Mesothelial cell of epicardium (in vitro differentiated cells): ENCODE measurements around the gene GNB3. TPM values are rescaled to one million over a fixed set of nuclear protein-coding genes. Genes with fewer than 3 reads are reported as not detected.

ENCODE experiments used
- DNase-seq, 2 experiments: peaks; one replicate each; pipeline ENCODE4 v3.0.0; 2021; ENCODE audit warnings: low spot score in 2 of 2; ENCODE audit not compliant: unreplicated experiment in 2 of 2
- H3K27ac Mint-ChIP-seq: 2 replicates; pipeline ENCODE4 v1.8.0; 2021; ENCODE audit warnings: mixed read lengths
- H3K27me3 Mint-ChIP-seq: 2 replicates; pipeline ENCODE4 v1.8.0; 2021; ENCODE audit warnings: low read depth, mixed read lengths
- H3K36me3 Mint-ChIP-seq: 2 replicates; pipeline ENCODE4 v1.8.0; 2021; ENCODE audit warnings: mixed read lengths
- H3K4me1 Mint-ChIP-seq: 2 replicates; pipeline ENCODE4 v1.8.0; 2021; ENCODE audit warnings: mixed read lengths
- H3K4me3 Mint-ChIP-seq: 2 replicates; pipeline ENCODE4 v1.8.0; 2021; ENCODE audit warnings: mild to moderate bottlenecking, moderate library complexity, mixed read lengths
- H3K9me3 Mint-ChIP-seq: 2 replicates; pipeline ENCODE4 v1.8.0; 2021; ENCODE audit warnings: mixed read lengths
- total RNA-seq: library from RNA; stranded (reverse); gene quantifications from 3 replicates; pipeline ENCODE4 v1.2.1, GENCODE V29; 2021
- TF ChIP-seq, protein P1 (sequence below): fragments of 200-600 bp; sonication (generic); IDR thresholded peaks from one replicate; pipeline ENCODE4 v1.5.0; 2021; ENCODE audit warnings: antibody characterized with exemption; ENCODE audit not compliant: unreplicated experiment

Gene GNB3
- total RNA-seq, 1 donor from 2014 or later: 24.3 TPM

DNA sequence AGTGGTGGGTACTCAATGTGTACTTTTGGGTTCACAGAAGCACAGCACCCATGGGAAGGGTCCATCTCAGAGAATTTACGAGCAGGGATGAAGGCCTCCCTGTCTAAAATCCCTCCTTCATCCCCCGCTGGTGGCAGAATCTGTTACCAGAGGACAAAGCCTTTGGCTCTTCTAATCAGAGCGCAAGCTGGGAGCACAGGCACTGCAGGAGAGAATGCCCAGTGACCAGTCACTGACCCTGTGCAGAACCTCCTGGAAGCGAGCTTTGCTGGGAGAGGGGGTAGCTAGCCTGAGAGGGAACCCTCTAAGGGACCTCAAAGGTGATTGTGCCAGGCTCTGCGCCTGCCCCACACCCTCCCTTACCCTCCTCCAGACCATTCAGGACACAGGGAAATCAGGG is 20.6 kb upstream of the GNB3 start:
- no peak for DNase-seq
- no peaks in the 10 kb centered on the region for H3K36me3 Mint-ChIP-seq
- peaks cover 9% of the 10 kb centered on the region for H3K27me3 Mint-ChIP-seq
- TF ChIP-seq, protein P1, sequence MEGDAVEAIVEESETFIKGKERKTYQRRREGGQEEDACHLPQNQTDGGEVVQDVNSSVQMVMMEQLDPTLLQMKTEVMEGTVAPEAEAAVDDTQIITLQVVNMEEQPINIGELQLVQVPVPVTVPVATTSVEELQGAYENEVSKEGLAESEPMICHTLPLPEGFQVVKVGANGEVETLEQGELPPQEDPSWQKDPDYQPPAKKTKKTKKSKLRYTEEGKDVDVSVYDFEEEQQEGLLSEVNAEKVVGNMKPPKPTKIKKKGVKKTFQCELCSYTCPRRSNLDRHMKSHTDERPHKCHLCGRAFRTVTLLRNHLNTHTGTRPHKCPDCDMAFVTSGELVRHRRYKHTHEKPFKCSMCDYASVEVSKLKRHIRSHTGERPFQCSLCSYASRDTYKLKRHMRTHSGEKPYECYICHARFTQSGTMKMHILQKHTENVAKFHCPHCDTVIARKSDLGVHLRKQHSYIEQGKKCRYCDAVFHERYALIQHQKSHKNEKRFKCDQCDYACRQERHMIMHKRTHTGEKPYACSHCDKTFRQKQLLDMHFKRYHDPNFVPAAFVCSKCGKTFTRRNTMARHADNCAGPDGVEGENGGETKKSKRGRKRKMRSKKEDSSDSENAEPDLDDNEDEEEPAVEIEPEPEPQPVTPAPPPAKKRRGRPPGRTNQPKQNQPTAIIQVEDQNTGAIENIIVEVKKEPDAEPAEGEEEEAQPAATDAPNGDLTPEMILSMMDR: no peak
- H3K27ac Mint-ChIP-seq: no peak overlapping the region
- H3K4me3 Mint-ChIP-seq: no peak overlapping the region
- H3K4me1 Mint-ChIP-seq: peaks cover 51% of the 10 kb centered on the region
- no peaks in the 10 kb centered on the region for H3K9me3 Mint-ChIP-seq

DNA sequence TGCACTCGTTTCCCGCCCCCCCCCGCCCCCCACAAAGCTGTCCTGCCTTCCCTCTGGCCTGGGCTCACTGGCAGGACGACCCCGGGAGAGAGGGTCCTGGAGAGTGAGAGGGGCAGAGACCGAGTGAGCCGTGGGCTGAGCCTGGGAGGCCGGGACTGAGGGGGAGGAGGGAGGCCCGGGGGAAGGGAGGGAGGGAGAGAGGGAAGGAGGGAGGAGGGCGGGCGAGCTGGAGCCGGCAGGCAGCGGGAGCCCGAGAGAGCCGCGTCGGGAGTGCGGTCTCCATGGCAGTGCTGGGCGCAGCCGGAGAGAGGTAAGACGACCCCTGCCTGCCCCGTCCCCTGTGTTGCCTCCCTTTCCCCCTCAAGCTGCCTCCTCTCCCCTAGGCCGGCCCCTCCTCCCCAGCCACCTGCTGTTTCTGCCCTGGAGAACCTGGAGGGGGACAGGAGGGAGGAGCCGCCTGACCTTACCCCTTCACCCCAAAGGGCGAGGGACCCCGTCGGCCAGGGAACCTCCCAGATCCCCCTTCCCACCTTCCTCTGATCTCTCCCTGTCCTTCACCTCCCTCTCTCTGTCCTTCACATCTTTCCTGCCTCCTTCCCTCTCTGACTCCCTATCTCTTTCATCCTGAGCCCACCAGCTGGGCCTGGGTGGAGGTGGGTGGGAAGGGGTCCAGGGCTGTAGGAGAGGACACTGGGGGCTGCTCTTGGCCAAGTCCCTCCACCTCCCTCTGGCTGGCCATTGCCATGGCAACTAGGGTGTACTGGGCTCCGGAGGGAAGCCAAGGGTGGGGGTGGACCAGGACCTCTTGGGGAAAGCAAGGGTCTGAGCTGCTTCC is 18.9 kb upstream of the GNB3 start, which contains the start of gene GPR162:
TSS of gene GPR162 (plus strand) at position 231 of the 835 bp plus-strand sequence. CDS start 2,078 bp downstream, outside the sequence.
- Mint-ChIP-seq H3K4me3 (peak within 1 kb of the TSS; percentile 75), H3K4me1 (peaks cover 54% of the 10 kb centered on the region), H3K9me3 (no peaks in the 10 kb centered on the region), H3K27me3 (peaks cover 14% of the 10 kb centered on the region), H3K27ac (peak within 1 kb of the TSS; percentile 89), H3K36me3 (no peaks in the 10 kb centered on the region)
- peak in 1 of 2 experiments; percentile 59 for DNase-seq
- TF ChIP-seq, protein P1: no peak

DNA sequence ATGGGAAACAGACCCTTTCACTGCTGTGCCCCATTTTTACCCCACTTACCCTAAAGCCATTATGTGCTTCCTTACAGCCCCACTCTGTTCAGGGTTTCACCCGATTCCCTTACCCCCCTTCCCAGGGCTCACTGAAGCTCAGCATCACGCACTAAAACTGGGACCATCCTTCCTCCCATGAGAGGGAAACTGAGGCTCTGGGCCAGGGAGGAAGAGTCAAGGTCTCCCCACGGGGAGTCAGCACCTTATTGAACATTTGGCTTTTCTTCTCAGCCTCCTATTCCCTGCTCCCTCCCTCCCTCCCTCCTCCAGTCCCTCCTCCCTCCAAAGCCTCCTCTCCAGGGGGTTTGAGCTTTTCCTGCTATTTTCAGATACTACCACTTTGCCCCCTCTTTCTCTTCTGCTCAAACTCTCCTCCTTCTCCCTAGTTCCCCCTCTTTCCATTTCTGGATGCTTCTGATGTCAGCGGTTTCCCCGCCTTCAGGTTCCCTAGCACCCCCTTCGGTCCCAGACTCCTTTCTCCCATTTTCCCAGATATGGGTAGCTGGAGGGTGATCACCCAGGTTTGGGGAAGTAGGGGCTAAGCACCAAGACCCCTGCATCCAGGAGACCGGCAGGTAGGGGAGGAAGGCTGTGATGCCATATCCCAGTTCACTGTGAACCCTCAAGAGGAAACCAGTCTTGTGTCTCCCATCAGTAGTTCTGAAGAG is 18.1 kb upstream of the GNB3 start:
- H3K27me3 Mint-ChIP-seq: peaks cover 14% of the 10 kb centered on the region
- H3K4me1 Mint-ChIP-seq: peaks cover 60% of the 10 kb centered on the region
- no peaks in the 10 kb centered on the region for H3K36me3 Mint-ChIP-seq
- H3K9me3 Mint-ChIP-seq: no peaks in the 10 kb centered on the region
- no peak for DNase-seq
- H3K27ac Mint-ChIP-seq: no peak overlapping the region
- TF ChIP-seq, protein P1: no peak
- H3K4me3 Mint-ChIP-seq: peak overlapping the region; percentile 75

DNA sequence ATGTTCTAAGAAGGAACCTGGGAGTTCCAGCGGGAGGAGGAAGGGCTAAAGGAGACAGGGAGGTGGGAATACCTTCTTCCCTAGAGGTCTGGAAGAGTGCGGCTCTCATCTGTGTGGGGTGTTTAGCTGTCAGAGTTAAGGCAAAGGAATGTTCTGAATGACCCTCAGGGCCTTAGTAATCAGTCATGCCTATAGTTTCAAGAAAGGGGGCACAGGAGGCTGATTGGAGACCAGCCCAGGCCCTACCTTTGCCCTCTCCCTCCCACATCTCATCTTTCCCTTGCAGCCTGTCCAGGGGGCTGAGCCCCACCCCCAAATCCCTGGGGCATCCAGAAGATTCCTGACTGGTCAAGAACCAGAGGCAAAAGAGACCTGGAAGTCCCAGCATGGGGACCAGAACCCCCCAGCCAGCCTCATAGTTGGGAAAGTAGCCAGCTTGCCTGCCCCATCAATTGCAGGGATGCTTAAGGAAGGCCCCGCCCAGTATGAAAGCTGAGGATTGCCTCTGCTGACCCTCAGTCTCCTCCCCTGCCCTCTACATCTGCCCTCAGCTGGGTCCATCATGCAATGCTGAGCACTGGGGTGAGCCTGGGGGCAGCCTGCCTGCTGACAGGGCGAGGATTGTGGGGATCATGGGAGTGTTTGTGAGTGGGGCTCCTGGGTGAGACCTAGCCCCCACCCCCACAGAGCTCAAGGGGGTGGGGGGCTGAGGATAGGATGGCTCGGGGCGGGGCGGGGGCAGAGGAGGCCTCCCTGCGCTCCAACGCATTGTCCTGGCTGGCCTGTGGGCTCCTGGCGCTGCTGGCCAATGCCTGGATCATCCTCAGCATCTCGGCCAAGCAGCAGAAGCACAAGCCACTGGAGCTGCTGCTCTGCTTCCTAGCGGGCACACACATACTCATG is 17.3 kb upstream of the GNB3 start:
- Mint-ChIP-seq H3K9me3 (no peaks in the 10 kb centered on the region), H3K36me3 (no peaks in the 10 kb centered on the region), H3K4me1 (peaks cover 61% of the 10 kb centered on the region), H3K4me3 (no peak overlapping the region), H3K27ac (no peak overlapping the region), H3K27me3 (peaks cover 14% of the 10 kb centered on the region)
- DNase-seq: no peak
- TF ChIP-seq, protein P1: no peak

DNA sequence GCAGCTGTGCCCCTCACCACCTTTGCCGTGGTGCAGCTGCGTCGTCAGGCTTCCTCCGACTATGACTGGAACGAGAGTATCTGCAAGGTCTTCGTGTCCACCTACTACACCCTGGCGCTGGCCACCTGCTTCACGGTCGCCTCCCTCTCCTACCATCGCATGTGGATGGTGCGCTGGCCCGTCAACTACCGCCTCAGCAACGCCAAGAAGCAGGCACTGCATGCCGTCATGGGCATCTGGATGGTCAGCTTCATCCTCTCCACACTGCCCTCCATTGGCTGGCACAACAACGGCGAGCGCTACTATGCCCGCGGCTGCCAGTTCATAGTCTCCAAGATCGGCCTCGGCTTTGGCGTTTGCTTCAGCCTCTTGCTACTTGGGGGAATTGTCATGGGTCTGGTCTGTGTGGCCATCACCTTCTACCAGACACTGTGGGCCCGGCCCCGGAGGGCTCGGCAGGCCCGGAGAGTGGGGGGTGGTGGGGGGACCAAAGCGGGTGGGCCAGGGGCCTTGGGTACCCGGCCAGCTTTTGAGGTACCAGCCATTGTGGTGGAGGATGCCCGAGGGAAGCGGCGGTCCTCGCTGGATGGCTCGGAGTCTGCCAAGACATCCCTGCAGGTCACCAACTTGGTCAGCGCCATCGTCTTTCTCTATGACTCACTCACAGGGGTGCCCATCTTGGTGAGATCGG is 16.5 kb upstream of the GNB3 start:
- Mint-ChIP-seq H3K4me1 (peaks cover 57% of the 10 kb centered on the region), H3K27me3 (peaks cover 14% of the 10 kb centered on the region), H3K9me3 (no peaks in the 10 kb centered on the region), H3K36me3 (no peaks in the 10 kb centered on the region), H3K4me3 (no peak overlapping the region), H3K27ac (no peak overlapping the region)
- DNase-seq: no peak
- TF ChIP-seq, protein P1: no peak
